Stomach (tissue), 4 donors: ENCODE measurements around the gene THSD4.

Source experiments
- EP300 ChIP-seq: sonication (generic); formaldehyde crosslinking; IDR thresholded peaks from one replicate; pipeline ENCODE4 v1.6.1; 2017; ENCODE audit warnings: antibody characterized with exemption
- POLR2A ChIP-seq, 4 donors: fragments of 450-650 bp; IDR thresholded peaks; one replicate each; pipeline ENCODE4 v1.6.1; 2016; ENCODE audit warnings: antibody characterized with exemption in 4 of 4, control low read depth in 2 of 4, mild to moderate bottlenecking in 1 of 4, moderate library complexity in 1 of 4
- POLR2AphosphoS5 ChIP-seq, 3 donors: sonication (generic); formaldehyde crosslinking; IDR thresholded peaks; one replicate each; pipeline ENCODE4 v1.6.1; 2016; ENCODE audit warnings: antibody characterized with exemption in 3 of 3
- TF ChIP-seq, protein P1 (sequence below), 7 experiments: fragments of 450-650 bp in 4 of 7; fragments of 200-600 bp in 3 of 7; sonication (generic) in 3 of 7; IDR thresholded peaks; one replicate each; pipeline ENCODE4 v1.5.1; 2016 to 2019; ENCODE audit warnings: antibody characterized with exemption in 7 of 7, control low read depth in 2 of 7, mild to moderate bottlenecking in 1 of 7

DNA sequence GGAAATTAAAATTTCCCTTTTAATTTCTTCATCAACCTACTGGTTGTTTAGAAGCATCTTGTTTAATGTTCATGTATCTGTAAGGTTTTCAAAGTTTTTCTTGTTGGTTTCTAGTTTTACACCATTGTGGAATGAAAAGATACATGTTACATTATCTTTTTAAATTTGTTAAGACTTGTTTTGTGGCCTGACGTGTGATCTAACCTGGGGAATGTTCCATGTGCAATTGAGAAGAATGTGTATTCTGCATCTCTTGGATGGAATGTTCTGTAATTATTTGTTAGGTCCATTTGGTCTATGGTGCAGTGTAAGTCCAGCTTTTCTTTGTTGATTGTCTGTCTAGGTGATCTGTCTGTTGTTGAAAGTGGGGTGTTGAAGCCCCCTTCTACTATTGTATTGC is 45.7 kb downstream of the THSD4 start:
- TF ChIP-seq, protein P1, sequence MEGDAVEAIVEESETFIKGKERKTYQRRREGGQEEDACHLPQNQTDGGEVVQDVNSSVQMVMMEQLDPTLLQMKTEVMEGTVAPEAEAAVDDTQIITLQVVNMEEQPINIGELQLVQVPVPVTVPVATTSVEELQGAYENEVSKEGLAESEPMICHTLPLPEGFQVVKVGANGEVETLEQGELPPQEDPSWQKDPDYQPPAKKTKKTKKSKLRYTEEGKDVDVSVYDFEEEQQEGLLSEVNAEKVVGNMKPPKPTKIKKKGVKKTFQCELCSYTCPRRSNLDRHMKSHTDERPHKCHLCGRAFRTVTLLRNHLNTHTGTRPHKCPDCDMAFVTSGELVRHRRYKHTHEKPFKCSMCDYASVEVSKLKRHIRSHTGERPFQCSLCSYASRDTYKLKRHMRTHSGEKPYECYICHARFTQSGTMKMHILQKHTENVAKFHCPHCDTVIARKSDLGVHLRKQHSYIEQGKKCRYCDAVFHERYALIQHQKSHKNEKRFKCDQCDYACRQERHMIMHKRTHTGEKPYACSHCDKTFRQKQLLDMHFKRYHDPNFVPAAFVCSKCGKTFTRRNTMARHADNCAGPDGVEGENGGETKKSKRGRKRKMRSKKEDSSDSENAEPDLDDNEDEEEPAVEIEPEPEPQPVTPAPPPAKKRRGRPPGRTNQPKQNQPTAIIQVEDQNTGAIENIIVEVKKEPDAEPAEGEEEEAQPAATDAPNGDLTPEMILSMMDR (IDR thresholded peaks at IDR 0.05), result no peak
- TF ChIP-seq POLR2AphosphoS5 (IDR thresholded peaks at IDR 0.05) (no peak), POLR2A (IDR thresholded peaks at IDR 0.05) (no peak), EP300 (no peak)
